ENCODE measurements around the gene MSN.

Gene MSN

GRCh38 chrX:65781845-65782244 is 114.4 kb downstream of the MSN start:
- in situ Hi-C loops (cut with HindIII; ENCODE audit: low sequenced_read_pairs), result no loop called here

- in situ Hi-C loops (cut with HindIII; ENCODE audit: low sequenced_read_pairs), result no loop called here
Measured at GRCh38 chrX:65783746-65784145, 116.3 kb downstream of the MSN start.

All from endothelial cell of hepatic sinusoid (primary cell).